Loucy (cell line): ENCODE results near the gene THY1.

Experiments
- H2AFZ ChIP-seq: fragments of 200-600 bp; sonication (generic); 2 replicates; pipeline ENCODE4 v1.6.0; 2016; ENCODE audit warnings: antibody characterized with exemption, mild to moderate bottlenecking, low read length, moderate library complexity
- H3F3A ChIP-seq: fragments of 200-600 bp; 2 replicates; pipeline ENCODE4 v1.6.0; 2016; ENCODE audit warnings: antibody characterized with exemption, low read depth, mild to moderate bottlenecking
- H3K27me3 ChIP-seq: fragments of 200-600 bp; sonication (generic); 2 replicates; pipeline ENCODE4 v1.6.1; 2014; ENCODE audit warnings: low read length, mild to moderate bottlenecking; ENCODE audit not compliant: insufficient read depth, poor library complexity, severe bottlenecking
- H3K36me3 ChIP-seq: fragments of 200-600 bp; sonication (generic); 2 replicates; pipeline ENCODE4 v1.6.1; 2016; ENCODE audit warnings: low read length; ENCODE audit not compliant: insufficient read depth
- H3K4me1 ChIP-seq: fragments of 200-600 bp; sonication (generic); 2 replicates; pipeline ENCODE4 v1.5.1; 2014; ENCODE audit warnings: low read length, mild to moderate bottlenecking; ENCODE audit not compliant: insufficient read depth, poor library complexity, severe bottlenecking
- H3K4me2 ChIP-seq: fragments of 200-600 bp; sonication (generic); 2 replicates; pipeline ENCODE4 v1.6.0; 2014; ENCODE audit warnings: antibody characterized with exemption, low read length, low read depth, mild to moderate bottlenecking; ENCODE audit not compliant: poor library complexity, severe bottlenecking
- H3K4me3 ChIP-seq: fragments of 200-600 bp; sonication (generic); 2 replicates; pipeline ENCODE4 v1.5.1; 2014; ENCODE audit warnings: low read length, mild to moderate bottlenecking, mixed read lengths; ENCODE audit not compliant: poor library complexity, severe bottlenecking
- H3K79me2 ChIP-seq: fragments of 200-600 bp; sonication (generic); 2 replicates; pipeline ENCODE4 v1.6.1; 2014; ENCODE audit warnings: low read length; ENCODE audit not compliant: insufficient read depth
- H3K9ac ChIP-seq: fragments of 200-600 bp; sonication (generic); 2 replicates; pipeline ENCODE4 v1.6.0; 2014; ENCODE audit warnings: mild to moderate bottlenecking, low read depth, low read length, moderate library complexity; ENCODE audit not compliant: poor library complexity, severe bottlenecking
- H3K9me2 ChIP-seq: fragments of 200-600 bp; sonication (generic); replicated peaks from 2 replicates; pipeline ENCODE4 v1.6.1; 2016; ENCODE audit warnings: low read depth, low read length, mixed read lengths
- H3K9me3 ChIP-seq: fragments of 200-600 bp; sonication (generic); 2 replicates; pipeline ENCODE4 v1.6.1; 2014; ENCODE audit warnings: mild to moderate bottlenecking, antibody characterized with exemption, low read length, low read depth; ENCODE audit not compliant: insufficient read depth
- H4K20me1 ChIP-seq: fragments of 200-600 bp; sonication (generic); 2 replicates; pipeline ENCODE4 v1.6.0; 2014; ENCODE audit warnings: antibody characterized with exemption, low read length, mild to moderate bottlenecking; ENCODE audit not compliant: insufficient read depth, poor library complexity, severe bottlenecking
- CTCF ChIP-seq: fragments of 200-600 bp; sonication (generic); conservative IDR thresholded peaks from 2 replicates; pipeline ENCODE4 v1.5.1; 2014; ENCODE audit warnings: mild to moderate bottlenecking, antibody characterized with exemption, low read length
- EZH2phosphoT487 ChIP-seq: fragments of 200-600 bp; IDR thresholded peaks from 2 replicates; pipeline ENCODE4 v1.6.1; 2018; ENCODE audit warnings: antibody characterized with exemption, mild to moderate bottlenecking, moderate library complexity, borderline replicate concordance

Gene THY1

GRCh38 chr11:119424775-119425174 lies 1.8 kb upstream of the THY1 start:
- Histone ChIP-seq H3F3A (no peaks in the 10 kb centered on the region), H3K79me2 (no peaks in the 10 kb centered on the region), H3K9me2 (no peaks in the 10 kb centered on the region), H4K20me1 (no peaks in the 10 kb centered on the region), H3K4me1 (no peaks in the 10 kb centered on the region), H3K9ac (no peak overlapping the region), H3K27me3 (no peaks in the 10 kb centered on the region), H3K36me3 (no peaks in the 10 kb centered on the region), H3K9me3 (no peaks in the 10 kb centered on the region), H3K4me3 (no peak overlapping the region), H2AFZ (no peak overlapping the region), H3K4me2 (no peak overlapping the region)
- no peak for TF ChIP-seq CTCF

- no peaks in the 10 kb centered on the region for H3K4me1 ChIP-seq
- H4K20me1 ChIP-seq = no peaks in the 10 kb centered on the region
- no peaks in the 10 kb centered on the region for H3K9me3 ChIP-seq
- H3K4me3 ChIP-seq = no peak overlapping the region
- H3K9ac ChIP-seq = no peak overlapping the region
- no peaks in the 10 kb centered on the region for H3K9me2 ChIP-seq
- TF ChIP-seq EZH2phosphoT487 = no peak
- no peak for TF ChIP-seq CTCF
- H2AFZ ChIP-seq = no peak overlapping the region
- H3F3A ChIP-seq = no peaks in the 10 kb centered on the region
- H3K4me2 ChIP-seq = no peak overlapping the region
- H3K27me3 ChIP-seq = no peaks in the 10 kb centered on the region
- no peaks in the 10 kb centered on the region for H3K79me2 ChIP-seq
- no peaks in the 10 kb centered on the region for H3K36me3 ChIP-seq
Observed at GRCh38 chr11:119424276-119424675, 1.3 kb upstream of the THY1 start.

GRCh38 chr11:119423509-119424254 lies 710 bp upstream of the THY1 start:
- Histone ChIP-seq H3K79me2 (no peaks in the 10 kb centered on the region), H3K4me1 (no peaks in the 10 kb centered on the region), H3K36me3 (no peaks in the 10 kb centered on the region), H3K9me3 (no peaks in the 10 kb centered on the region), H3K9ac (no peak overlapping the region), H3K27me3 (no peaks in the 10 kb centered on the region), H3F3A (no peaks in the 10 kb centered on the region), H2AFZ (no peak overlapping the region), H3K9me2 (no peaks in the 10 kb centered on the region), H3K4me3 (no peak overlapping the region), H3K4me2 (no peak overlapping the region), H4K20me1 (no peaks in the 10 kb centered on the region)
- no peak for TF ChIP-seq CTCF
